BJ (cell line): ENCODE measurements around the gene RALGAPB. TPM values are rescaled to one million over a fixed set of nuclear protein-coding genes. Genes with fewer than 3 reads are reported as not detected.

Experiments
- CTCF ChIA-PET: fragments of 350-600 bp; formaldehyde crosslinking; extraction: SDS; loops from one replicate; lab custom pipeline; 2021; ENCODE audit warnings: antibody characterized with exemption, inconsistent platforms; lab: Yijun Ruan, JAX
- POLR2A ChIA-PET: fragments of 300-600 bp; sonication (Branson Sonifier 250); formaldehyde crosslinking; extraction: SDS; loops from one replicate; lab custom pipeline; 2021; ENCODE audit warnings: antibody characterized with exemption; lab: Charles Lee
- DNase-seq: peaks from one replicate; pipeline ENCODE4 v3.0.0-alpha.2; 2011; ENCODE audit warnings: low read depth
- H3K27me3 ChIP-seq: 2 replicates; pipeline ENCODE4 v1.6.0; 2011; ENCODE audit warnings: low read length; ENCODE audit not compliant: control insufficient read depth, insufficient read depth
- H3K36me3 ChIP-seq: 2 replicates; pipeline ENCODE4 v1.5.1; 2011; ENCODE audit warnings: low read length; ENCODE audit not compliant: control insufficient read depth, insufficient read depth
- H3K4me3 ChIP-seq: 2 replicates; pipeline ENCODE4 v1.5.1; 2011; ENCODE audit warnings: low read depth, mild to moderate bottlenecking, control low read depth, low read length
- polyA plus RNA-seq: library from polyadenylated mRNA; depleted of rRNA; stranded (reverse); fragments of >200 nt; gene quantifications from 2 replicates; pipeline ENCODE4 v1.2.3, GENCODE V29; 2011
- TF ChIP-seq, protein P1 (sequence below): IDR thresholded peaks from 2 replicates; pipeline ENCODE4 v1.5.1; 2011; ENCODE audit warnings: low read depth, mild to moderate bottlenecking, control low read depth, inconsistent platforms, low read length, moderate library complexity; ENCODE audit not compliant: insufficient read depth

The RALGAPB gene
- polyA plus RNA-seq, 1 experiment = 14.8 TPM

GRCh38 chr20:38548356-38549083 is 75.9 kb downstream of the RALGAPB start:
- ChIA-PET POLR2A (no interaction called here), CTCF (interaction anchor here (0.8 kb wide), 2 partner anchors 9 to 76 kb away, joined by 3 read pairs; partner anchors contain the start of gene RALGAPB)
- TF ChIP-seq, protein P1, sequence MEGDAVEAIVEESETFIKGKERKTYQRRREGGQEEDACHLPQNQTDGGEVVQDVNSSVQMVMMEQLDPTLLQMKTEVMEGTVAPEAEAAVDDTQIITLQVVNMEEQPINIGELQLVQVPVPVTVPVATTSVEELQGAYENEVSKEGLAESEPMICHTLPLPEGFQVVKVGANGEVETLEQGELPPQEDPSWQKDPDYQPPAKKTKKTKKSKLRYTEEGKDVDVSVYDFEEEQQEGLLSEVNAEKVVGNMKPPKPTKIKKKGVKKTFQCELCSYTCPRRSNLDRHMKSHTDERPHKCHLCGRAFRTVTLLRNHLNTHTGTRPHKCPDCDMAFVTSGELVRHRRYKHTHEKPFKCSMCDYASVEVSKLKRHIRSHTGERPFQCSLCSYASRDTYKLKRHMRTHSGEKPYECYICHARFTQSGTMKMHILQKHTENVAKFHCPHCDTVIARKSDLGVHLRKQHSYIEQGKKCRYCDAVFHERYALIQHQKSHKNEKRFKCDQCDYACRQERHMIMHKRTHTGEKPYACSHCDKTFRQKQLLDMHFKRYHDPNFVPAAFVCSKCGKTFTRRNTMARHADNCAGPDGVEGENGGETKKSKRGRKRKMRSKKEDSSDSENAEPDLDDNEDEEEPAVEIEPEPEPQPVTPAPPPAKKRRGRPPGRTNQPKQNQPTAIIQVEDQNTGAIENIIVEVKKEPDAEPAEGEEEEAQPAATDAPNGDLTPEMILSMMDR = no peak
- H3K4me3 ChIP-seq = no peak overlapping the region
- no peak for DNase-seq
- peaks cover 4% of the 10 kb centered on the region for H3K36me3 ChIP-seq
- no peaks in the 10 kb centered on the region for H3K27me3 ChIP-seq

DNA sequence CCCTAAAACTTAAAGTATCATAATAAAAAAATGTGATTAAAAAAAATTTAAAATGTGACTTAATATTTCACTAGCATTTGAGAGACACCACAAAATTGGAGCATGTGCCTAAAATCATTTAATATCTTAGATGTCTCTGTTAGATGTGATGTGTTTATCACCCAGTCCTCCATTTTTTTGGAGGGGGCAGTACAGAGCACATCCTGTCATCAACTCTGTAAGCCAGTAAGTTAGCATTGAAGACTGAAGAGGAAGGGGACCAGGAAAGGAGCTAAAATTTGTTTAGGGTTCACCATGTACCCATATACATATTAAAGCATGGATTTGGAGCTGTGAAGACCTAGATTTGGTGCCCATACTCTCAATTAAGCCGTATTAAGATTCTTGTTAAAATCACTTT is 77.6 kb downstream of the RALGAPB start:
- POLR2A ChIA-PET = no interaction called here
- CTCF ChIA-PET = interaction anchor here (0.8 to 2.4 kb wide), 3 partner anchors 10 to 14 kb away, joined by 3 to 8 read pairs (median 4); no protein-coding TSS in a partner anchor
- no peaks in the 10 kb centered on the region for H3K27me3 ChIP-seq
- H3K4me3 ChIP-seq = no peak overlapping the region
- DNase-seq = no peak
- H3K36me3 ChIP-seq = peaks cover 5% of the 10 kb centered on the region
- TF ChIP-seq, protein P1 = 0 out of 2 replicates have a peak, but pooled peaks have one; percentile 4

DNA sequence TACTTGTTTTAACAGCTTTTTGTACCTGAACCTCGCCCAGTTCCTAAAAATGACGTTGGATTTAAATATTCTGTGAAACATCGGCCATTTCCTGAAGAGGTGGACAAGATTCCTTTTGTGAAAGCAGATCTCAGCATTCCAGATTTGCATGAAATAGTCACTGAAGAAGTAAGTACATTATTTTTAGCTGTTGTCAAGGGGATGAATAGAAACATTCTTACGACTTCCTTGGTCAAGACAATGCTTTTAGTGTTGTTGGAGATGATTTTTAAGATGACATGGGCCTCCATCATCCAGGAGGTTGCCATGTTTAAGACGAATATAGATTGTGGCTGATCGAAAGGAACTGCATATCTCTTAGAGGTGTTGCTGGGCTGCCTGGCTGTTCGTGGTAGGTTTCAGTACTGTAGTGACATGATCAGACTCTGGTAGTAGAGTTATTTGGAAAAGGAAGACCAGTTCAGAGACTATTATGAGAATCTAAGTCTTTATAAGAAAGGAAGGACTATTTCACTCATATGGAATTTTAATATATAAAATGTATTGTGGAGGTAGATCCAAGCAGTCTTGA is 78.5 kb downstream of the RALGAPB start:
- peaks cover 5% of the 10 kb centered on the region for H3K36me3 ChIP-seq
- TF ChIP-seq, protein P1 = no peak
- no peaks in the 10 kb centered on the region for H3K27me3 ChIP-seq
- H3K4me3 ChIP-seq = no peak overlapping the region
- ChIA-PET POLR2A (no interaction called here), CTCF (interaction anchor here (0.8 to 2.4 kb wide), 4 partner anchors 9 to 15 kb away, joined by 3 to 8 read pairs (median 4); no protein-coding TSS in a partner anchor)
- DNase-seq = no peak

DNA sequence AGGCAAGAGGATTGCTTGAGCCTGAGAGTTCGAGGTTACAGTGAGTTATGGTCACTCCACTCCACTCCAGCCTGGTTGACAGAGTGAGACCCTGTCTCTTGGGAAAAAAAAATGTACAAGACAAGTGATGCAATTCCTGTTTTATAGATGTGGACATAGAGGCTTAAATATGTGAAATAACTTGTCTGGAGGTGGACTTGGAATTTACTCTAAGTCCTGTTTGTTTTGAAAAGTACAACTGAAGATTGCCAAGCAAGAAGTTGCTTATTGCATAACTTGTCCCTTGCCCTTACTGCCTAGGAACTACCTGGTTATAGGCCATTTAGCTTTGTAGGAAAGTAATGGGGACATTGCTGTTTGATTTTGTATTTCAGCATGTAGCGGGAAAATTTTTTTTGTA is 82.3 kb downstream of the RALGAPB start:
- ChIA-PET CTCF (no interaction called here), POLR2A (no interaction called here)
- H3K27me3 ChIP-seq = no peaks in the 10 kb centered on the region
- TF ChIP-seq, protein P1 = no peak
- H3K4me3 ChIP-seq = no peak overlapping the region
- H3K36me3 ChIP-seq = peaks cover 3% of the 10 kb centered on the region; the same call in 1 of the 2 replicates
- no peak for DNase-seq

- ChIA-PET POLR2A (no interaction called here), CTCF (no interaction called here)
These were observed 82.8 kb downstream of the RALGAPB start for GRCh38 chr20:38555395-38555794.

More at GRCh38 chr20:38555395-38555794, 82.8 kb downstream of the RALGAPB start:
- no peak overlapping the region for H3K4me3 ChIP-seq
- H3K36me3 ChIP-seq = peaks cover 3% of the 10 kb centered on the region; the same call in 1 of the 2 replicates
- TF ChIP-seq, protein P1 = no peak
- H3K27me3 ChIP-seq = no peaks in the 10 kb centered on the region
- no peak for DNase-seq
